Stimulated activated naive CD4-positive, alpha-beta T cell treated with Interleukin-2 at 50 U/mL for 16 hours (primary cell): ENCODE measurements around the gene CNMD.

Experiments
- DNase-seq: peaks from one replicate; lab custom pipeline; 2025; lab: John Stamatoyannopoulos, UW

CNMD gene

GRCh38 chr13:52739468-52740071 is at the start of gene CNMD:
CNMD (minus strand) TSS chr13:52739820; CDS start chr13:52739701, 119 bp downstream.
- no peak for DNase-seq

- no peak for DNase-seq
Measured at GRCh38 chr13:52788011-52788410, 48.4 kb upstream of the CNMD start.

- no peak for DNase-seq
Measured at GRCh38 chr13:52787235-52787634, 47.6 kb upstream of the CNMD start.

GRCh38 chr13:52786766-52787165 is 47.1 kb upstream of the CNMD start:
- no peak for DNase-seq

- DNase-seq = no peak
Measured at GRCh38 chr13:52785739-52786138, 46.1 kb upstream of the CNMD start.

GRCh38 chr13:52784591-52785340 is 45.1 kb upstream of the CNMD start:
- DNase-seq = no peak

- DNase-seq = no peak
Measured at GRCh38 chr13:52783943-52784342, 44.3 kb upstream of the CNMD start.

- DNase-seq = no peak
Measured at GRCh38 chr13:52782471-52783448, 43.1 kb upstream of the CNMD start.

GRCh38 chr13:52780611-52781010 is 41.0 kb upstream of the CNMD start:
- DNase-seq = no peak

GRCh38 chr13:52780092-52780491 is 40.5 kb upstream of the CNMD start:
- DNase-seq = no peak

- DNase-seq = no peak
Measured at GRCh38 chr13:52779103-52779502, 39.5 kb upstream of the CNMD start.

GRCh38 chr13:52776726-52777125 is 37.1 kb upstream of the CNMD start:
- DNase-seq = no peak

GRCh38 chr13:52775511-52775910 is 35.9 kb upstream of the CNMD start:
- DNase-seq = no peak

GRCh38 chr13:52767949-52768516 is 28.4 kb upstream of the CNMD start:
- no peak for DNase-seq

- no peak for DNase-seq
Measured at GRCh38 chr13:52765611-52766390, 26.2 kb upstream of the CNMD start.

- DNase-seq = no peak
Measured at GRCh38 chr13:52760077-52760476, 20.5 kb upstream of the CNMD start.

GRCh38 chr13:52758114-52758513 is 18.5 kb upstream of the CNMD start:
- DNase-seq = no peak

- DNase-seq = no peak
Measured at GRCh38 chr13:52751196-52751595, 11.6 kb upstream of the CNMD start.

- DNase-seq = no peak
Measured at GRCh38 chr13:52750713-52751112, 11.1 kb upstream of the CNMD start.

- no peak for DNase-seq
Measured at GRCh38 chr13:52749419-52749818, 9.8 kb upstream of the CNMD start.

GRCh38 chr13:52746141-52746540 is 6.5 kb upstream of the CNMD start:
- no peak for DNase-seq
